ENCODE results near the gene SPIN2A. TPM values are rescaled to one million over a fixed set of nuclear protein-coding genes. Genes with fewer than 3 reads are reported as not detected.
"Not testable (repeated sequence)": the region's sequence is repeated elsewhere in the genome, so short reads cannot be mapped to it uniquely, and the experiment has no call there.

The SPIN2A gene
- total RNA-seq, 1 experiment from 2014 or later = 4.5 TPM

DNA sequence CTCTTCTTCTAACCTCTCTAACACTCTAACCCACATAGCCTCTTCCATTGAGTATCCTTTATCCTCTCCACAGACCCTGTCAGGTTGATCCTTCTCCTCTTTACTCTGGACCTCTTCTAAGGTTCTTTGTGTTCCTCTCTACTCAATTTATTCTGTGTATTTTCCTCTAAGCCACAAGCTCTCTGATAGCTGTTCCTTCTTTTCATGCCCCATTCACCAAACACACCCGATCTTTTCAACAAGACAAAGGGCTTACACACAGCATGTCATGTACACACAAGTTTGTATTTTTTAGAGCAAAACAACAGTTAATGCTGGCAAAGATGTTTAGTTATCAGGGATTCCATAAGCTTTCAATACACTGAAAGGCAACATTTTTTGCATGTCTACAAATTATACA lies 17.8 kb downstream of the SPIN2A start (continued):
- TF ChIP-seq USF1 (CRISPR knock-in tag; IDR thresholded peaks at IDR 0.05) = no peak
- TF ChIP-seq, protein P1, sequence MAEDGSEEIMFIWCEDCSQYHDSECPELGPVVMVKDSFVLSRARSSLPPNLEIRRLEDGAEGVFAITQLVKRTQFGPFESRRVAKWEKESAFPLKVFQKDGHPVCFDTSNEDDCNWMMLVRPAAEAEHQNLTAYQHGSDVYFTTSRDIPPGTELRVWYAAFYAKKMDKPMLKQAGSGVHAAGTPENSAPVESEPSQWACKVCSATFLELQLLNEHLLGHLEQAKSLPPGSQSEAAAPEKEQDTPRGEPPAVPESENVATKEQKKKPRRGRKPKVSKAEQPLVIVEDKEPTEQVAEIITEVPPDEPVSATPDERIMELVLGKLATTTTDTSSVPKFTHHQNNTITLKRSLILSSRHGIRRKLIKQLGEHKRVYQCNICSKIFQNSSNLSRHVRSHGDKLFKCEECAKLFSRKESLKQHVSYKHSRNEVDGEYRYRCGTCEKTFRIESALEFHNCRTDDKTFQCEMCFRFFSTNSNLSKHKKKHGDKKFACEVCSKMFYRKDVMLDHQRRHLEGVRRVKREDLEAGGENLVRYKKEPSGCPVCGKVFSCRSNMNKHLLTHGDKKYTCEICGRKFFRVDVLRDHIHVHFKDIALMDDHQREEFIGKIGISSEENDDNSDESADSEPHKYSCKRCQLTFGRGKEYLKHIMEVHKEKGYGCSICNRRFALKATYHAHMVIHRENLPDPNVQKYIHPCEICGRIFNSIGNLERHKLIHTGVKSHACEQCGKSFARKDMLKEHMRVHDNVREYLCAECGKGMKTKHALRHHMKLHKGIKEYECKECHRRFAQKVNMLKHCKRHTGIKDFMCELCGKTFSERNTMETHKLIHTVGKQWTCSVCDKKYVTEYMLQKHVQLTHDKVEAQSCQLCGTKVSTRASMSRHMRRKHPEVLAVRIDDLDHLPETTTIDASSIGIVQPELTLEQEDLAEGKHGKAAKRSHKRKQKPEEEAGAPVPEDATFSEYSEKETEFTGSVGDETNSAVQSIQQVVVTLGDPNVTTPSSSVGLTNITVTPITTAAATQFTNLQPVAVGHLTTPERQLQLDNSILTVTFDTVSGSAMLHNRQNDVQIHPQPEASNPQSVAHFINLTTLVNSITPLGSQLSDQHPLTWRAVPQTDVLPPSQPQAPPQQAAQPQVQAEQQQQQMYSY (CRISPR knock-in tag; IDR thresholded peaks at IDR 0.05) = no peak

DNA sequence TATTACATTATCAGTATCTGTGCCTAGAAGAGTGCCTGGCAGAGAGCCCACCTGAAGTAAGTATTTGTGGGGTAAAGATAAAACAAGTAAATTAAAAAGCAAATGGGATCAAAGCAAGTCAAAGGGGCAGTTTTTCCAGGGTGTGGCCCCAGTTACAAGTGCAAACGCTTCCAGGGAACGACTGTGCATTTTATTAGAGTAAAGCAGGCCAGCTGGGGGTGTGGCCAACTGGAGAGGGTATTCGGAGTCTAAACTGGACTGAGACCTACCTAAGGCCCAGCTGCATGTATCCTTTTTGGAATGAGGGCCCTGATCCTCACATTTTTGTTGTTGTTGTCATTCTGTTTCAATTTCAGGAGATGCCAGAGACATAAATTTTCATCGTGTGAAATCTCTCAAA lies 19.6 kb downstream of the SPIN2A start:
- H3K4me3 Mint-ChIP-seq; DNase-seq (ENCODE audit: low spot score); ATAC-seq; CTCF ChIA-PET; H3K9me3 Mint-ChIP-seq; H3K4me1 Mint-ChIP-seq; H3K27me3 Mint-ChIP-seq (ENCODE audit: low read depth); POLR2A ChIA-PET; H3K27ac Mint-ChIP-seq: not testable (repeated sequence)
- H3K36me3 Mint-ChIP-seq = peaks cover 11% of the 10 kb centered on the region

DNA sequence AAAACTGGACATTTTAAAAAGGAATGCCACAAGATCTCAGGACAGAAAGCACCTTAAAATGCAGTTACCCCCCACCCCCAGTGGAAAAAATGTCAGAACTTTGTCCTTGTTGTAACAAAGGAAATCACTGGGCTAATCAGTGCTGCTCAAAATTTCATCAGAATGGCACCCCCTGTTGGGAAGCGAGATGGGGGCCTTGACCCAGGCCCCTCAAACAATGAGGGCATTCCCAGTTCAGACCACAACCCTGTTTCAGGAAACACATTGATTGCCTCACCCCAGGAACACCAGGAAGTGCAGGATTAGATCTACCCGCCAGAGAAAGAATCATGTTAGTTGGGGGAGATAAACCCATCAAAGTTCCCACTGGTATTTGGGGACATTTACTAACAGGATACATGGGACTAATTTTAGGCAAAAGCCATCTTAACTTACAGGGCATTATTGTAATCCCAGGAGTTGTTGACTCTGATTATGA lies 32.2 kb downstream of the SPIN2A start:
- no peaks in the 10 kb centered on the region for H3K27me3 Mint-ChIP-seq (ENCODE audit: low read depth)
- peaks cover 12% of the 10 kb centered on the region for H3K4me1 Mint-ChIP-seq
- H3K27ac Mint-ChIP-seq = peak overlapping the region; percentile 72; the same call in 1 of the 2 replicates
- H3K9me3 Mint-ChIP-seq = peaks cover 49% of the 10 kb centered on the region
- peaks cover 92% of the 10 kb centered on the region for H3K36me3 Mint-ChIP-seq
- ChIA-PET CTCF (no interaction called here), POLR2A (no interaction called here)
- no peak for DNase-seq (ENCODE audit: low spot score)
- 0 out of 2 replicates have a peak, but pooled peaks have one; percentile 42 for TF ChIP-seq ETV6 (CRISPR knock-in tag; IDR thresholded peaks at IDR 0.05)
- TF ChIP-seq ZMAT4 (CRISPR knock-in tag; IDR thresholded peaks at IDR 0.05) = no peak
- ATAC-seq = no peak
- H3K4me3 Mint-ChIP-seq = no peak overlapping the region

DNA sequence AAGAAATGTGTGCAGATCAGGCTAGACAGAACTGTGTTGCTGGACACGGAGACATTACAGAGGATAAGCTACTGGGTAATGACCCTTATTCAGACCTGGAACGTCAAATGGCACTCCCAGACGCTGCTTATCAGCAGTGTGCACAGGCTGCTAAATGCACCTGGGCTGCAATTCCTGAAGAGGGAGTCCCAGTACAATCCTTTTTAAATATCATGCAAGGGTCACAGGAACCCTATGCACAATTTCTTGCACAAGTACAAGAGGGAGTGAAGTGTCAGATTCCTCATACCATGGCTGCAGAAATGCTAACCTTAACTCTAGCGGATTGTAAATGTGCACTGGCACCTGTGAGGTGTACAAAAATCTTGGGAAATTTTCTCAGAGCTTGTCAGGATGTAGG lies 32.8 kb downstream of the SPIN2A start:
- Mint-ChIP-seq H3K27ac (no peak overlapping the region), H3K4me1 (peaks cover 12% of the 10 kb centered on the region), H3K27me3 (ENCODE audit: low read depth) (no peaks in the 10 kb centered on the region), H3K36me3 (peaks cover 92% of the 10 kb centered on the region), H3K4me3 (no peak overlapping the region), H3K9me3 (peaks cover 49% of the 10 kb centered on the region)
- POLR2A ChIA-PET = no interaction called here
- ATAC-seq = no peak
- CTCF ChIA-PET = no interaction called here
- DNase-seq (ENCODE audit: low spot score) = no peak
- TF ChIP-seq ZBTB43 (CRISPR knock-in tag; IDR thresholded peaks at IDR 0.05) (no peak), SOX15 (CRISPR knock-in tag; IDR thresholded peaks at IDR 0.05) (no peak), EMX1 (CRISPR knock-in tag; IDR thresholded peaks at IDR 0.05) (no peak), ZNF532 (CRISPR knock-in tag; IDR thresholded peaks at IDR 0.05; ENCODE audit: borderline replicate concordance) (no peak), ZSCAN18 (CRISPR knock-in tag; IDR thresholded peaks at IDR 0.05) (no peak), GRHL2 (CRISPR knock-in tag; IDR thresholded peaks at IDR 0.05; ENCODE audit: insufficient replicate concordance, severe bottlenecking) (no peak), GTF2I (CRISPR knock-in tag; conservative IDR thresholded peaks at IDR 0.05) (no peak), NFATC4 (CRISPR knock-in tag; IDR thresholded peaks at IDR 0.05) (no peak)
- TF ChIP-seq, protein P2, sequence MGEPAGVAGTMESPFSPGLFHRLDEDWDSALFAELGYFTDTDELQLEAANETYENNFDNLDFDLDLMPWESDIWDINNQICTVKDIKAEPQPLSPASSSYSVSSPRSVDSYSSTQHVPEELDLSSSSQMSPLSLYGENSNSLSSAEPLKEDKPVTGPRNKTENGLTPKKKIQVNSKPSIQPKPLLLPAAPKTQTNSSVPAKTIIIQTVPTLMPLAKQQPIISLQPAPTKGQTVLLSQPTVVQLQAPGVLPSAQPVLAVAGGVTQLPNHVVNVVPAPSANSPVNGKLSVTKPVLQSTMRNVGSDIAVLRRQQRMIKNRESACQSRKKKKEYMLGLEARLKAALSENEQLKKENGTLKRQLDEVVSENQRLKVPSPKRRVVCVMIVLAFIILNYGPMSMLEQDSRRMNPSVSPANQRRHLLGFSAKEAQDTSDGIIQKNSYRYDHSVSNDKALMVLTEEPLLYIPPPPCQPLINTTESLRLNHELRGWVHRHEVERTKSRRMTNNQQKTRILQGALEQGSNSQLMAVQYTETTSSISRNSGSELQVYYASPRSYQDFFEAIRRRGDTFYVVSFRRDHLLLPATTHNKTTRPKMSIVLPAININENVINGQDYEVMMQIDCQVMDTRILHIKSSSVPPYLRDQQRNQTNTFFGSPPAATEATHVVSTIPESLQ (CRISPR knock-in tag; IDR thresholded peaks at IDR 0.05) = no peak
- TF ChIP-seq, protein P3, sequence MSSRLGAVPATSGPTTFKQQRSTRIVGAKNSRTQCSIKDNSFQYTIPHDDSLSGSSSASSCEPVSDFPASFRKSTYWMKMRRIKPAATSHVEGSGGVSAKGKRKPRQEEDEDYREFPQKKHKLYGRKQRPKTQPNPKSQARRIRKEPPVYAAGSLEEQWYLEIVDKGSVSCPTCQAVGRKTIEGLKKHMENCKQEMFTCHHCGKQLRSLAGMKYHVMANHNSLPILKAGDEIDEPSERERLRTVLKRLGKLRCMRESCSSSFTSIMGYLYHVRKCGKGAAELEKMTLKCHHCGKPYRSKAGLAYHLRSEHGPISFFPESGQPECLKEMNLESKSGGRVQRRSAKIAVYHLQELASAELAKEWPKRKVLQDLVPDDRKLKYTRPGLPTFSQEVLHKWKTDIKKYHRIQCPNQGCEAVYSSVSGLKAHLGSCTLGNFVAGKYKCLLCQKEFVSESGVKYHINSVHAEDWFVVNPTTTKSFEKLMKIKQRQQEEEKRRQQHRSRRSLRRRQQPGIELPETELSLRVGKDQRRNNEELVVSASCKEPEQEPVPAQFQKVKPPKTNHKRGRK (CRISPR knock-in tag; IDR thresholded peaks at IDR 0.05; ENCODE audit: borderline replicate concordance) = no peak

Data from WTC11 (cell line).